Measurements from ENCODE around the gene SIN3A. TPM values are rescaled to one million over a fixed set of nuclear protein-coding genes. Genes with fewer than 3 reads are reported as not detected.
A peak's percentile ranks its signal among the peaks of the same experiment; 100 is the strongest.

SIN3A gene
- total RNA-seq, 1 experiment from 2014 or later: 74.7 TPM

GRCh38 chr15:75327005-75327404 lies 124.5 kb downstream of the SIN3A start:
- no TSS peak for BruUV-seq (replicated peaks)
- TF ChIP-seq EZH2 (IDR thresholded peaks at IDR 0.05; ENCODE audit: borderline replicate concordance, low read depth, low read length, poor library complexity, severe bottlenecking) (no peak), CTCF (conservative IDR thresholded peaks at IDR 0.05; ENCODE audit: low read depth, low read length) (0 out of 2 replicates have a peak, but pooled peaks have one; percentile 11)
- Histone ChIP-seq H3K4me1 (ENCODE audit: insufficient read depth, low read length, poor library complexity, severe bottlenecking) (no peaks in the 10 kb centered on the region), H3K27ac (ENCODE audit: low read depth, low read length, poor library complexity, severe bottlenecking) (no peak overlapping the region), H3K36me3 (ENCODE audit: insufficient read depth, low read length, poor library complexity, severe bottlenecking) (no peaks in the 10 kb centered on the region), H3K4me3 (ENCODE audit: low read depth, low read length, poor library complexity, severe bottlenecking) (no peak overlapping the region), H3K9me3 (ENCODE audit: low read depth, low read length, poor library complexity, severe bottlenecking) (no peaks in the 10 kb centered on the region), H3K27me3 (replicated peaks; ENCODE audit: insufficient read depth, low read depth, low read length, poor library complexity) (no peaks in the 10 kb centered on the region)
- POLR2A ChIA-PET (ENCODE audit: low non-redundant PET): no interaction called here
- CTCF ChIA-PET: no interaction called here
- intact Hi-C loops (cut with micrococcal nuclease; ENCODE audit: unreplicated experiment): no loop called here
- DNase-seq (ENCODE audit: low spot score): no peak

- Histone ChIP-seq H3K27ac (ENCODE audit: low read depth, low read length, poor library complexity, severe bottlenecking) (no peak overlapping the region), H3K4me1 (ENCODE audit: insufficient read depth, low read length, poor library complexity, severe bottlenecking) (no peaks in the 10 kb centered on the region), H3K4me3 (ENCODE audit: low read depth, low read length, poor library complexity, severe bottlenecking) (no peak overlapping the region), H3K36me3 (ENCODE audit: insufficient read depth, low read length, poor library complexity, severe bottlenecking) (no peaks in the 10 kb centered on the region), H3K9me3 (ENCODE audit: low read depth, low read length, poor library complexity, severe bottlenecking) (no peaks in the 10 kb centered on the region), H3K27me3 (replicated peaks; ENCODE audit: insufficient read depth, low read depth, low read length, poor library complexity) (no peaks in the 10 kb centered on the region)
- no peak for DNase-seq (ENCODE audit: low spot score)
- no peak for TF ChIP-seq CTCF (conservative IDR thresholded peaks at IDR 0.05; ENCODE audit: low read depth, low read length)
- TF ChIP-seq EZH2 (IDR thresholded peaks at IDR 0.05; ENCODE audit: borderline replicate concordance, low read depth, low read length, poor library complexity, severe bottlenecking): no peak
- BruUV-seq (replicated peaks): no TSS peak
- CTCF ChIA-PET: no interaction called here
- POLR2A ChIA-PET (ENCODE audit: low non-redundant PET): no interaction called here
- intact Hi-C loops (cut with micrococcal nuclease; ENCODE audit: unreplicated experiment): no loop called here
These were observed 125.6 kb downstream of the SIN3A start for GRCh38 chr15:75325922-75326321.

- CTCF ChIA-PET: no interaction called here
- POLR2A ChIA-PET (ENCODE audit: low non-redundant PET): no interaction called here
- Histone ChIP-seq H3K4me3 (ENCODE audit: low read depth, low read length, poor library complexity, severe bottlenecking) (no peak overlapping the region), H3K36me3 (ENCODE audit: insufficient read depth, low read length, poor library complexity, severe bottlenecking) (no peaks in the 10 kb centered on the region), H3K4me1 (ENCODE audit: insufficient read depth, low read length, poor library complexity, severe bottlenecking) (no peaks in the 10 kb centered on the region), H3K9me3 (ENCODE audit: low read depth, low read length, poor library complexity, severe bottlenecking) (no peaks in the 10 kb centered on the region), H3K27ac (ENCODE audit: low read depth, low read length, poor library complexity, severe bottlenecking) (no peak overlapping the region), H3K27me3 (replicated peaks; ENCODE audit: insufficient read depth, low read depth, low read length, poor library complexity) (no peaks in the 10 kb centered on the region)
- no peak for TF ChIP-seq CTCF (conservative IDR thresholded peaks at IDR 0.05; ENCODE audit: low read depth, low read length)
- TF ChIP-seq EZH2 (IDR thresholded peaks at IDR 0.05; ENCODE audit: borderline replicate concordance, low read depth, low read length, poor library complexity, severe bottlenecking): no peak
- intact Hi-C loops (cut with micrococcal nuclease; ENCODE audit: unreplicated experiment): no loop called here
- no peak for DNase-seq (ENCODE audit: low spot score)
- BruUV-seq (replicated peaks): no TSS peak
These were observed 129.8 kb downstream of the SIN3A start for GRCh38 chr15:75321711-75322110.

Small RNAs within 50 kb of the gene (microRNA-seq; reads per million reads assigned to microRNA genes)
- gene MIR631: not detected

Other genes with a start within 250 kb of the SIN3A start
- 28.9 and 30.3 TPM in 2 replicates for gene C15orf39, start 249.8 kb downstream of the SIN3A start, total RNA-seq (2021)
- not detected in 2 replicates for gene GOLGA6C, start 193.4 kb downstream of the SIN3A start, total RNA-seq (2021)
- 0.13 TPM in 1 of 2 replicates, not detected in the other for gene GOLGA6D, start 168.9 kb downstream of the SIN3A start, total RNA-seq (2021)
- 109 and 126 TPM in 2 replicates for gene COMMD4, start 115.6 kb downstream of the SIN3A start, total RNA-seq (2021)
- 3.8 and 11.1 TPM in 2 replicates for gene NEIL1, start 104.7 kb downstream of the SIN3A start, total RNA-seq (2021)
- gene MAN2C1, start 83.1 kb downstream of the SIN3A start, total RNA-seq (2021): 169 and 205 TPM in 2 replicates
- gene PTPN9, start 127.6 kb upstream of the SIN3A start, total RNA-seq (2021): 60.9 and 64.9 TPM in 2 replicates
- gene SNUPN, start 174.0 kb upstream of the SIN3A start, total RNA-seq (2021): 32.8 and 34.6 TPM in 2 replicates
- 76.5 and 84.5 TPM in 2 replicates for gene IMP3, start 188.5 kb upstream of the SIN3A start, total RNA-seq (2021)
- gene SNX33, start 196.2 kb upstream of the SIN3A start, total RNA-seq (2021): 3.4 and 5.6 TPM in 2 replicates